NCI-H2029 treated with DMSO at 0.1 percent for 48 hours (cell line): ENCODE measurements around the gene ENTPD6.

Experiments used
- DNase-seq: peaks from one replicate; lab custom pipeline; 2025; lab: John Stamatoyannopoulos, UW

Gene ENTPD6

DNA sequence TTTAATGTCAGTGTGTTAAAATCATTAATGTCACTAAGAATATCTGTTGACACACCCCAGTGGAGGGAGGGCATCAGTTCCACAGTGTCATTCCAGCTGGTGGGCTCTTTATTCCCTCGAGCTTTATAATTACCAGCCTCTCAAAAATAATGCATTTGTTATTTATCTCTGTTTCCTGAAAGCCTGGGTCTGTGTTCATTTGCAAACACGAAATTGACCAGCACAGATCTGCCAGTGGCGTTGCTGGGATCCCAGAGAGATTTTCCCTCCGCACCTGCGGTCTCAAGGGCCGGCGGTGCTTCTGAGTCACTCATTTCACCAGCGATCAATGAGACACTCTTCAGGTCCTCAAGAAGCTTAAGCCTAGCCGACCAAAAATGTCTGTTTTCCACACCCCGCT lies 46.7 kb downstream of the ENTPD6 start:
- no peak for DNase-seq

DNA sequence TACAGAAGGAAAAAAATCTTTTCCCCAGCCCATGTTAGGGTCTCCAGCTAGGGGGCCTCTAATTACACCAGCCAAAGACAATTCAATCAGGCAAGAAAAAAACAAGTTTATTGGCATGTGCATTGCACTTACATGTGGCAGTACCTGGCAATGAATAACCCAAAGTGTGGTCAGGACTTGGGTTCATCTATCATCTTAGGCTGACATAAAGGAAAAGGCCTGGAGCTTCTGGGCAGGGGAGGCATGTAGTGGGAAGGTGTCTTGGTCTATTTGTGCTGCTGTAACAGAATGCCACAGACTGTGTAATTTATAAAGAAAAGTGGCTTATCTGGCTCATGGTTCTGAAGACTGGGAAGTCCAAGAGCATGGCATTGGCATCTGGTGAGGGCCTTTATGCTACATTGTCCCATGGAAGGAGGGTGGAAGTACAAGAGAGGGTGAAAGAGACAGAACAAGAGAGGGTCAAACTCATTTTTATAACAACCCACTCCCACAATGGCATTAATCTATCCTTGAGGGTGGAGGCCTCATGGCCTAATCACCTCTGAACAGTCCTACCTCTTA lies 48.0 kb downstream of the ENTPD6 start:
- DNase-seq = no peak

DNA sequence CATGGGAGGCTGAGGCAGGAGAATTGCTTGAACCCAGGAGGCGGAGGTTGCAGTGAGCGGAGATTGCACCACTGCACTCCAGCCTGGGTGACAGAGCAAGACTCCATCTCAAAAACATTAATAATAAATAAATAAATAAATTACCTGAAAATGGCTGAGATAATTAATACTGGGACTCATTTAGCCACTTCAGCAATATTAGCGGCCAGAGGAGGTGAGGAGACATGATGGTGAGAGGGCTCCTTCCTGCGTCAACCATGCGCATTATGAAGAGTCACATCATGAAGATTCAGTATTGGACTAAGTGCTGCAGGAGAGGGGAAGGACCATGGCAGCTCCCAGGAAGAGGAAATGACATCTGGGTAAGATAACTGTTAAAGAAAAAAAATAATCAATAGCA lies 49.5 kb downstream of the ENTPD6 start:
- DNase-seq = no peak

- no peak for DNase-seq
Observed at GRCh38 chr20:25245461-25245860, 49.9 kb downstream of the ENTPD6 start.

- DNase-seq = no peak
Observed at GRCh38 chr20:25246182-25246999, 50.9 kb downstream of the ENTPD6 start.

- no peak for DNase-seq
Observed at GRCh38 chr20:25247000-25247517, 51.5 kb downstream of the ENTPD6 start.

DNA sequence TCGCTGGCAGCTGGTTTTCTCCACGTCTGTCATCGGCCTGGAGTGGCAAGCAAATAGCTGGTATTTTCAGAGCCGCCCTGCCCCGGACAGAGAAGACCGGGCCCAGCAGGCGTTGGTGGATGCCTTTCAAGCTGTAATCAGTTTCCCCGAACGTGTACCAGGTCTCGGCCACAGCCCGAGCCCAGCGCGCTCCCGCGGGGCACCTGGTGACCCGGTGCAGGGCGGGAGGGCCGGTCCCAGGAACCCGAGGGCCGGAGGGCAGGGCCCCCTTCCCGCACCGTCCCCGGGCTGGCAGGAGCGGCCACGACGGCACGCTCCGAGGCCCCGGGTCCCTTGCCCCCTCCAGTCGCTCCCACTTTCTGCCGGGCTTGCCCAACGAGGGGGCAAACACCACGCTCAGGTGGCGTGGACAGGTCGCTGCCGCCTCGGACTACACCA lies 52.0 kb downstream of the ENTPD6 start:
- DNase-seq = no peak

DNA sequence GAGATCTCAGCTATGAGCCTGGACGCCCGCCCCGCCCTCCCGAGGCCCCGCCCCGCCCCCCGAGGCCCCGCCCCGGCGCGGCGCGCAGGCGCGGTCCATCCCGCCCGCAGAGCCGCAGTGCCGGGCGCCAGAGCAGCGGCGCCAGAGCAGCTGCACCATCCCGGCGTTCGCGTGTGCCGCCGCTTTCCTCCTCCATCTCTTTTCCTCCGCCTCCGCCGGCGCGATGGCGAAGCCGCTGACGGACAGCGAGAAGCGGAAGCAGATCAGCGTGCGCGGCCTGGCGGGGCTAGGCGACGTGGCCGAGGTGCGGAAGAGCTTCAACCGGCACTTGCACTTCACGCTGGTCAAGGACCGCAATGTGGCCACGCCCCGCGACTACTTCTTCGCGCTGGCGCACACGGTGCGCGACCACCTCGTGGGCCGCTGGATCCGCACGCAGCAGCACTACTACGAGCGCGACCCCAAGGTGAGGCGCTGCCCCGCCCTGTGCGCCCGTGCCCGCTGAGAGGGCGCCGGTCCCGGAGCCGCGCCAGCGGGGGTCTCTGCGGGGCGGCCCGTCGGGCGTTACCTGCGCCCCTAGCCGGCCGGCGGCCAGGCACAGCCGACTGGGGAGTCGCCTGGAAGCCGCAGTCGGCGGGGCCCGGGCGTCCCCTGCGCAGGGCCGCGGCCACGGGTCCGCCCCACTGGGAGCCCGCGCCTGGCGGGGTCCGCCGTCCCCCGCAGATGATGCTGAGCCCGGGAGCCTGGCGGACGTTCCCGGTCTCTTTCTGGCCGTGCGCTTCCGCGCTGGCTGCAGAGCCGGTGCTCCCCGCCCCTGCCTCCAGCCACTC lies 52.7 kb downstream of the ENTPD6 start, which contains the start of gene PYGB:
Gene PYGB, plus strand, starts transcription at position 130 of the 830 bp plus-strand sequence. Its CDS starts 94 bp downstream, at position 224.
- DNase-seq = peak; percentile 54

GRCh38 chr20:25248786-25249172 lies 53.3 kb downstream of the ENTPD6 start:
- DNase-seq = no peak

GRCh38 chr20:25249198-25249931 lies 53.9 kb downstream of the ENTPD6 start:
- no peak for DNase-seq

- peak; percentile 50 for DNase-seq
Observed at GRCh38 chr20:25250508-25250907, 55.0 kb downstream of the ENTPD6 start.

- no peak for DNase-seq
Observed at GRCh38 chr20:25251019-25251418, 55.5 kb downstream of the ENTPD6 start.

DNA sequence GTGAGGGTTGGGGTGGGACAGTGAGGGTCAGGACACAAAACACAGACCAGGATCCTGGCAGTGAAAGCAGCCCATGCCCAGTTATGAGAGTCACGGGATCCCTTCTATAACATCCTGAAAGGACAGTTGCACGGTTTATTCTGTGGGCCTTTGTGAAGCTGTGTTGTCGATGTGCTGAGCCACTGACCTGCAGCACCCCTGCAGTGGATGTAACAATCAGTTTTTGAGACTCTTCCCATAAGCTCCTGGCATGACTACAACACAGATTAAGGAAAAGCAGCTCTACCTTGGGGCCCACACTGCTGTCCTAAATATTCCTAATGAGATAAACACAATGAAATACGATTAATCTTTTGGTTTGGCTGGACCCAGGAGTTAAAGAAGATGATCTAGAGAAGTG lies 56.0 kb downstream of the ENTPD6 start:
- no peak for DNase-seq

DNA sequence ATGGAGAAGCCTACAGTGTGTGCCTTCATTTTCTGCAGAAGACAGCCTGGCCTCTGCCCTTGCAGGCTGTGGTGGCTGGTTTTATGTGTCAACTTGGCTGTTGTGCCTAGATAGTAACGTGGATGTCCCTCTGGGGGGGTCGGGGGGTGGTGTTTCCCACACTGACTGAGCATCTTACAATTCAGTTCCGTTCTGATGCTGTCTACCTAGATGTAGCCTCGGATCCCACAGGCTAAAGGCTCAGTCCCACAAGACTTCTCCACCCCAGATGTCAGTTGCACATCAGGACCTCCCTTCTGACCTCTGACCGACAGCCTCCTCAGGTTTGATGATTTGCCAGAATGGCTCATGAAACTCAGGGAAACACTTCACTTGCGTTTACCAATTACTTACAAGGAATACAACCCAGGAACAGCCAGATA lies 56.7 kb downstream of the ENTPD6 start:
- DNase-seq = no peak

GRCh38 chr20:25252686-25253421 lies 57.3 kb downstream of the ENTPD6 start:
- peak; percentile 65 for DNase-seq

DNA sequence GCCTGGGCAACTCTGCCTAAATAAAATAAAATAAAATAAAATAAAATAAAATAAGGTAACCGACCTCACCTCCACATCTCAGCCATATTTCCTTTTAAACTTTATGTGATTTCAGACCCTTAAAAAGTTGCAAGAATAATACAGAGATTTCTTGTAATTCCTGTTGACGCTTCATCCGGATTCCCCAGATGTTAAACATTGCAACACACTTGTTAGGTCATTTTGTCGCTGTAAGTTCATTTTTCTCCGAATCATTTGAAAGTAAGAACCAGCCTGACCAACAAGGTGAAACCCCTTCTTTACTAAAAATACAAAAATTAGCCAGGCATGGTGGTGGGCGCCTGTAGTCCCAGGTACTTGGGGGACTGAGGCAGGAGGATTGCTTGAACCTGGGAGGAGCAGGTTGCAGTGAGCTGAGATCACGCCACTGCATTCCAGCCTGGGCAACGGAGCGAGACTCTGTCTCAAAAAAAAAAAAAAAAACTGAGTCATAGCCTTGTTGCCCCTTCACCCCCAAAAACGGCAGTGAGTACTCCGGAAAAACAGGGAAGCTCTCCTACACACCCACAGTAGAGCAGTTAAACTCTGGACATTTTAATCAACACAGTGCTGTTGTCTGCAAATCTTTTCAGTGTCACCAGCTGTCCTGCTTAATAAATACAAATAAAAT lies 58.2 kb downstream of the ENTPD6 start:
- DNase-seq = no peak

- DNase-seq = no peak
Observed at GRCh38 chr20:25254571-25254970, 59.1 kb downstream of the ENTPD6 start.

- peak; percentile 68 for DNase-seq
Observed at GRCh38 chr20:25254986-25255680, 59.6 kb downstream of the ENTPD6 start.

DNA sequence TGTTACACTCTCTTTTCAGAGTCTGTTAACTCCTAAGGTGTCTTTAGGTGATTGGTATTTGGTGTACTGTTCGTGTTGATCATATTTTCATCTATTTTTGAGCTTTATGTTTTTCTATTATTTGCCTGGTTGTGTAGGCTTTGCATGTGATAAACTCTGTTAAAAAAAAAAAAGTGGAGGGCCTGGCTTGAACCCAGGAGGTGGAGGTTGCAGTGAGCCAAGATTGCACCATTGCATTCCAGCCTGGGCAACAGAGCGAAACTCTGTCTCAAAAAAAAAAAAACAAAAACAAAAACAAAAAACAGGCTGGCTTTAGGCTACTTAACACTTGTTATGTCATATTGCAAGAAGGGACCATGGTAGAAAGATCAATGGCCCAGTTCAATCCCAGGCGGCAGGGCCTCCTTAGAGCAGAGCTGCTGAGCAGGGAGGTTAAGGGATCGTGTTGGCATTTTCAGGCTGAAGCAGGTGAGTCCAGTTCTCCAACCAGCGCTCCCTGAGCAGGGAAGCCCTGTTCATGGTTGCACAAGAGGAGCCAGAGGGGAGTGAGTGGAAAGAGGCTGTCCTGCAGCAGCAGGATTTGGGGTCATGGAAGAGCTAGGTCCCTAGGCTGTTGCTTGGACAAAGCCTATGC lies 60.8 kb downstream of the ENTPD6 start:
- DNase-seq = no peak
